T1000 (cell line): ENCODE results near the gene KRT38.
"Not testable (repeated sequence)": the region's sequence is repeated elsewhere in the genome, so short reads cannot be mapped to it uniquely, and the experiment has no call there.

Source experiments
- DNase-seq: peaks from one replicate; lab custom pipeline; 2025; ENCODE audit warnings: mixed read lengths; lab: John Stamatoyannopoulos, UW

The KRT38 gene

GRCh38 chr17:41395044-41395443 is 45.7 kb downstream of the KRT38 start:
- not testable (repeated sequence) for DNase-seq

- DNase-seq, result no peak
Observed at GRCh38 chr17:41394254-41394996, 46.4 kb downstream of the KRT38 start.

- no peak for DNase-seq
Observed at GRCh38 chr17:41393826-41394225, 47.0 kb downstream of the KRT38 start.

- DNase-seq, result no peak
Observed at GRCh38 chr17:41393294-41393693, 47.5 kb downstream of the KRT38 start.

GRCh38 chr17:41392278-41392677 is 48.5 kb downstream of the KRT38 start:
- DNase-seq, result no peak

GRCh38 chr17:41391535-41391934 is 49.2 kb downstream of the KRT38 start:
- DNase-seq, result no peak

GRCh38 chr17:41390411-41390938 is 50.3 kb downstream of the KRT38 start:
- no peak for DNase-seq

- no peak for DNase-seq
Observed at GRCh38 chr17:41387670-41388069, 53.1 kb downstream of the KRT38 start.

GRCh38 chr17:41386227-41386626 is 54.6 kb downstream of the KRT38 start:
- no peak for DNase-seq
